Endothelial cell of umbilical vein (primary cell): ENCODE measurements around the gene OSBPL6. TPM values are rescaled to one million over a fixed set of nuclear protein-coding genes. Genes with fewer than 3 reads are reported as not detected.

Experiments
- BruUV-seq: library from RNA; stranded (reverse); fragments of 400-500 nt; replicated peaks from 2 replicates; lab custom pipeline; 2021; lab: Mats Ljungman, UMichigan
- CTCF ChIA-PET: fragments of 300-600, 350-600 bp; sonication (Branson Sonifier 250); formaldehyde crosslinking; loops from one replicate; lab custom pipeline; 2021; ENCODE audit warnings: antibody characterized with exemption, inconsistent platforms; lab: Charles Lee
- POLR2A ChIA-PET: fragments of 300-600, 350-600 bp; sonication (Branson Sonifier 250); formaldehyde crosslinking; loops from one replicate; lab custom pipeline; 2021; ENCODE audit warnings: antibody characterized with exemption, inconsistent platforms; lab: Charles Lee
- DNase-seq: peaks from one replicate; pipeline ENCODE4 v3.0.0-alpha.2; 2011; ENCODE audit warnings: low read depth, low spot score
- FAIRE-seq: peaks from 2 replicates; lab custom pipeline; 2011; peaks lifted over from hg19 to GRCh38; lab: Jason Lieb, UNC
- H2AFZ ChIP-seq: 2 replicates; pipeline ENCODE4 v1.6.0; 2012; ENCODE audit warnings: low read depth, low read length, control low read depth, inconsistent platforms
- H3K27ac ChIP-seq: 2 replicates; pipeline ENCODE4 v1.5.1; 2011; ENCODE audit warnings: low read depth, mild to moderate bottlenecking, control low read depth, low read length, moderate library complexity; ENCODE audit not compliant: insufficient read depth
- H3K27me3 ChIP-seq, 2 experiments: 2 replicates each; pipeline versions ENCODE4 v1.6.0 to v1.6.1; 2011; ENCODE audit warnings: low read length in 2 of 2, mixed read lengths in 1 of 2; ENCODE audit not compliant: control insufficient read depth in 2 of 2, insufficient read depth in 2 of 2
- H3K36me3 ChIP-seq, 2 experiments: 2 replicates in 1 of 2; 3 replicates in 1 of 2; pipeline ENCODE4 v1.5.1; 2011; ENCODE audit warnings: low read length in 2 of 2, mild to moderate bottlenecking in 1 of 2, moderate library complexity in 1 of 2; ENCODE audit not compliant: control insufficient read depth in 2 of 2, insufficient read depth in 2 of 2; ENCODE audit errors: extremely low read depth in 1 of 2
- H3K4me1 ChIP-seq: 3 replicates; pipeline ENCODE4 v1.5.1; 2011; ENCODE audit warnings: mild to moderate bottlenecking, low read length; ENCODE audit not compliant: control insufficient read depth, insufficient read depth; ENCODE audit errors: extremely low read depth
- H3K4me2 ChIP-seq: 2 replicates; pipeline ENCODE4 v1.6.1; 2011; ENCODE audit warnings: low read length, control low read depth, mixed read lengths; ENCODE audit not compliant: insufficient read depth
- H3K4me3 ChIP-seq, 3 experiments: fragments of 200-600 bp in 1 of 3; sonication (generic), shearing (Covaris generic) in 1 of 3; replicated peaks in 1 of 3; 2 replicates each; pipeline ENCODE4 v1.5.1; 2011 to 2016; ENCODE audit warnings: control low read depth in 3 of 3, low read length in 3 of 3, mild to moderate bottlenecking in 2 of 3, inconsistent platforms in 1 of 3, low read depth in 1 of 3, moderate library complexity in 1 of 3; ENCODE audit not compliant: insufficient read depth in 1 of 3
- H3K79me2 ChIP-seq: 2 replicates; pipeline ENCODE4 v1.6.0; 2012; ENCODE audit warnings: low read length, inconsistent platforms; ENCODE audit not compliant: control insufficient read depth, insufficient read depth
- H3K9ac ChIP-seq: replicated peaks from 2 replicates; pipeline ENCODE3; 2011; ENCODE audit warnings: low read length, control low read depth; ENCODE audit not compliant: insufficient read depth; ENCODE audit errors: extremely low read depth
- H3K9me1 ChIP-seq: replicated peaks from 3 replicates; pipeline ENCODE4 v1.6.0; 2011; ENCODE audit warnings: mild to moderate bottlenecking, low read length; ENCODE audit not compliant: control insufficient read depth, insufficient read depth; ENCODE audit errors: extremely low read depth
- H3K9me3 ChIP-seq: replicated peaks from 2 replicates; pipeline ENCODE4 v1.5.1; 2012; ENCODE audit warnings: low read length, inconsistent platforms; ENCODE audit not compliant: control insufficient read depth, insufficient read depth
- H4K20me1 ChIP-seq: replicated peaks from 2 replicates; pipeline ENCODE3; 2011; ENCODE audit warnings: mild to moderate bottlenecking, low read length; ENCODE audit not compliant: control insufficient read depth, insufficient read depth; ENCODE audit errors: extremely low read depth
- CTCF ChIP-seq, 2 donors: IDR thresholded peaks; 1 replicate in 1 of 2; 2 replicates in 1 of 2; pipeline ENCODE4 v1.5.1; 2011; ENCODE audit warnings: low read length in 2 of 2, mild to moderate bottlenecking in 2 of 2, moderate library complexity in 2 of 2, control low read depth in 1 of 2, inconsistent platforms in 1 of 2, low read depth in 1 of 2; ENCODE audit not compliant: insufficient read depth in 1 of 2; ENCODE audit errors: extremely low read depth in 1 of 2
- EZH2 ChIP-seq: IDR thresholded peaks from 2 replicates; pipeline ENCODE4 v1.6.1; 2012; ENCODE audit warnings: borderline replicate concordance, low read depth, mild to moderate bottlenecking, moderate library complexity, low read length, inconsistent platforms; ENCODE audit not compliant: severe bottlenecking
- FOS ChIP-seq: IDR thresholded peaks from 2 replicates; pipeline ENCODE4 v1.6.1; 2011; ENCODE audit warnings: mild to moderate bottlenecking, low read length, moderate library complexity, borderline replicate concordance; ENCODE audit not compliant: insufficient read depth
- GATA2 ChIP-seq: IDR thresholded peaks from 2 replicates; pipeline ENCODE4 v1.7.0; 2011; ENCODE audit warnings: low read depth, mild to moderate bottlenecking, moderate library complexity, mixed read lengths, low read length; ENCODE audit not compliant: insufficient read length, insufficient read depth
- JUN ChIP-seq: IDR thresholded peaks from 2 replicates; pipeline ENCODE4 v1.6.1; 2011; ENCODE audit warnings: borderline replicate concordance, low read depth; ENCODE audit not compliant: insufficient read length, insufficient read depth
- MAX ChIP-seq: IDR thresholded peaks from 2 replicates; pipeline ENCODE4 v1.6.1; 2011; ENCODE audit not compliant: insufficient read depth, insufficient read length
- MYC ChIP-seq: IDR thresholded peaks from one replicate; pipeline ENCODE4 v1.6.1; 2011; ENCODE audit warnings: mild to moderate bottlenecking, low read depth, low read length
- POLR2A ChIP-seq: IDR thresholded peaks from 2 replicates; pipeline ENCODE4 v1.6.1; 2012; ENCODE audit warnings: low read depth, mild to moderate bottlenecking, control low read depth, low read length
- POLR2AphosphoS5 ChIP-seq: IDR thresholded peaks from 2 replicates; pipeline ENCODE4 v1.6.1; 2012; ENCODE audit warnings: low read depth, mild to moderate bottlenecking, control low read depth, low read length, moderate library complexity; ENCODE audit not compliant: insufficient read depth
- dilution Hi-C: fragments of 300-500 bp; cut with MboI; formaldehyde crosslinking; loops from one replicate; pipeline ENCODE4 v1.15.0; 2019; ENCODE audit warnings: low sequenced_read_pairs; ENCODE audit not compliant: extremely low pct_ligation_motif_present
- intact Hi-C: fragments of 100-400 bp; cut with micrococcal nuclease; formaldehyde crosslinking; loops from one replicate; pipeline ENCODE4 v1.10.0; 2022
- polyA plus RNA-seq, 4 experiments: library from polyadenylated mRNA; depleted of rRNA in 3 of 4; stranded (reverse) in 3 of 4; unstranded in 1 of 4; fragments of >200 nt; gene quantifications; 2 replicates each; pipeline versions ENCODE4 v1.2.1 to v1.2.3, GENCODE V29; 2011 to 2012; ENCODE audit warnings: missing spikeins in 1 of 4
- total RNA-seq: library from RNA; stranded (reverse); gene quantifications from 2 replicates; pipeline ENCODE4 v1.2.3, GENCODE V29; 2021

Gene OSBPL6
- total and polyA plus RNA-seq, 2 donors (not counting 3 experiments of a cell fraction or from before 2014, with no cell fraction given) = 1.5 to 2.3 TPM

- no peak overlapping the region for H3K4me2 ChIP-seq
- TF ChIP-seq POLR2AphosphoS5 = no peak
- TF ChIP-seq JUN = no peak
- no peak for TF ChIP-seq POLR2A
- H3K4me1 ChIP-seq = peaks cover 6% of the 10 kb centered on the region
- DNase-seq (no peak), FAIRE-seq (peak; percentile 4)
- no peaks in the 10 kb centered on the region for H4K20me1 ChIP-seq
- BruUV-seq = no TSS peak
- H3K9me1 ChIP-seq = no peaks in the 10 kb centered on the region
- H3K79me2 ChIP-seq = no peaks in the 10 kb centered on the region
- ChIA-PET CTCF (no interaction called here), POLR2A (no interaction called here)
- no peaks in the 10 kb centered on the region for H3K27me3 ChIP-seq
- H3K4me3 ChIP-seq = no peak overlapping the region
- H3K36me3 ChIP-seq = no peaks in the 10 kb centered on the region
- no peak overlapping the region for H3K27ac ChIP-seq
- H3K9me3 ChIP-seq = no peaks in the 10 kb centered on the region
- H3K9ac ChIP-seq = no peak overlapping the region
- no peak overlapping the region for H2AFZ ChIP-seq
- dilution Hi-C loops = no loop called here
- intact Hi-C loops = no loop called here
Measured at GRCh38 chr2:178238154-178238521, 43.8 kb downstream of the OSBPL6 start.

- H3K36me3 ChIP-seq = no peaks in the 10 kb centered on the region
- no peaks in the 10 kb centered on the region for H3K27me3 ChIP-seq
- no peak overlapping the region for H3K27ac ChIP-seq
- TF ChIP-seq MAX (no peak), POLR2A (no peak), POLR2AphosphoS5 (no peak), EZH2 (no peak), GATA2 (no peak), FOS (no peak), JUN (no peak), CTCF (IDR thresholded peaks at IDR 0.05; ENCODE audit: extremely low read depth in 1 of 2, insufficient read depth in 1 of 2, low read depth in 1 of 2, low read length in 2 of 2) (no peak), MYC (no peak)
- peaks cover 6% of the 10 kb centered on the region for H3K4me1 ChIP-seq
- H3K9me1 ChIP-seq = no peaks in the 10 kb centered on the region
- H3K79me2 ChIP-seq = no peaks in the 10 kb centered on the region
- no peak overlapping the region for H3K4me2 ChIP-seq
- H3K4me3 ChIP-seq = no peak overlapping the region
- no peak overlapping the region for H3K9ac ChIP-seq
- DNase-seq (no peak), FAIRE-seq (no peak)
- CTCF ChIA-PET = no interaction called here
- H2AFZ ChIP-seq = no peak overlapping the region
- dilution Hi-C loops (no loop called here), intact Hi-C loops (no loop called here)
- POLR2A ChIA-PET = no interaction called here
- no peaks in the 10 kb centered on the region for H3K9me3 ChIP-seq
- BruUV-seq = no TSS peak
- H4K20me1 ChIP-seq = no peaks in the 10 kb centered on the region
Measured at GRCh38 chr2:178238750-178239149, 44.4 kb downstream of the OSBPL6 start.
